HG02938 (cell line): ENCODE results near the gene WWTR1.

Experiments
- ATAC-seq: cut with Tn5 transposase; IDR thresholded peaks from one replicate; pipeline ENCODE4 v1.9.1; 2021; ENCODE audit warnings: mild to moderate bottlenecking, moderate library complexity; ENCODE audit not compliant: unreplicated experiment

WWTR1 gene

GRCh38 chr3:149506965-149507364, 150.9 kb downstream of the WWTR1 start:
- no peak for ATAC-seq

- ATAC-seq = no peak
Observed at GRCh38 chr3:149506540-149506939, 151.3 kb downstream of the WWTR1 start.

- ATAC-seq = no peak
Observed at GRCh38 chr3:149502438-149502837, 155.4 kb downstream of the WWTR1 start.

GRCh38 chr3:149501524-149501923, 156.3 kb downstream of the WWTR1 start:
- no peak for ATAC-seq

- no peak for ATAC-seq
Observed at GRCh38 chr3:149497966-149498670, 159.7 kb downstream of the WWTR1 start.

- no peak for ATAC-seq
Observed at GRCh38 chr3:149496891-149497290, 160.9 kb downstream of the WWTR1 start.

- no peak for ATAC-seq
Observed at GRCh38 chr3:149495581-149496125, 162.2 kb downstream of the WWTR1 start.

GRCh38 chr3:149494759-149495580, 162.9 kb downstream of the WWTR1 start:
- ATAC-seq = no peak

GRCh38 chr3:149494022-149494758, 163.6 kb downstream of the WWTR1 start:
- no peak for ATAC-seq

GRCh38 chr3:149493315-149494021, 164.4 kb downstream of the WWTR1 start:
- no peak for ATAC-seq

- no peak for ATAC-seq
Observed at GRCh38 chr3:149490260-149490971, 167.4 kb downstream of the WWTR1 start.

GRCh38 chr3:149489060-149489690, 168.7 kb downstream of the WWTR1 start:
- ATAC-seq = no peak

GRCh38 chr3:149487598-149488197, 170.1 kb downstream of the WWTR1 start:
- peak; percentile 79 for ATAC-seq

- ATAC-seq = no peak
Observed at GRCh38 chr3:149486726-149487125, 171.1 kb downstream of the WWTR1 start.

- no peak for ATAC-seq
Observed at GRCh38 chr3:149481491-149481890, 176.3 kb downstream of the WWTR1 start.

GRCh38 chr3:149481056-149481455, 176.8 kb downstream of the WWTR1 start:
- no peak for ATAC-seq

GRCh38 chr3:149480326-149481017, 177.4 kb downstream of the WWTR1 start:
- ATAC-seq = peak; percentile 97

GRCh38 chr3:149479621-149480325, 178.1 kb downstream of the WWTR1 start:
- ATAC-seq = no peak
